Stimulated activated CD4-positive, alpha-beta T cell treated with anti-CD3 and anti-CD28 coated beads, Interleukin-2, amount 100 ng/mL, for 48 hours (primary cell): ENCODE measurements around the gene ACOT7.

Experiments
- DNase-seq, 2 donors: peaks; one replicate each; pipeline ENCODE4 v3.0.0-alpha.2; 2020

Gene ACOT7

GRCh38 chr1:6245869-6246496, 147.6 kb downstream of the ACOT7 start:
- peak; percentile 38 to 48 for DNase-seq

GRCh38 chr1:6245086-6245868, 148.3 kb downstream of the ACOT7 start:
- DNase-seq, result peak; percentile 81 to 82

GRCh38 chr1:6244401-6245049, 149.0 kb downstream of the ACOT7 start:
- DNase-seq, result no peak

GRCh38 chr1:6243993-6244392, 149.6 kb downstream of the ACOT7 start, which contains the start of gene HES3:
Gene HES3, plus strand, starts transcription at chr1:6244179. Its CDS starts 187 bp downstream, at chr1:6244366.
- DNase-seq, result no peak

GRCh38 chr1:6243053-6243834, 150.3 kb downstream of the ACOT7 start:
- DNase-seq, result no peak

GRCh38 chr1:6241887-6242740, 151.5 kb downstream of the ACOT7 start:
- no peak for DNase-seq

GRCh38 chr1:6241107-6241886, 152.3 kb downstream of the ACOT7 start:
- DNase-seq, result no peak

- DNase-seq, result no peak
Measured at GRCh38 chr1:6239950-6240768, 153.4 kb downstream of the ACOT7 start.

- no peak for DNase-seq
Measured at GRCh38 chr1:6239213-6239752, 154.3 kb downstream of the ACOT7 start.

GRCh38 chr1:6237093-6237492, 156.5 kb downstream of the ACOT7 start:
- no peak for DNase-seq

- no peak for DNase-seq
Measured at GRCh38 chr1:6235296-6235677, 158.3 kb downstream of the ACOT7 start.

GRCh38 chr1:6234502-6235295, 158.9 kb downstream of the ACOT7 start:
- no peak for DNase-seq

GRCh38 chr1:6233376-6233775, 160.2 kb downstream of the ACOT7 start:
- no peak for DNase-seq

- no peak for DNase-seq
Measured at GRCh38 chr1:6225651-6226050, 167.9 kb downstream of the ACOT7 start.

- no peak for DNase-seq
Measured at GRCh38 chr1:6224718-6225117, 168.8 kb downstream of the ACOT7 start.

GRCh38 chr1:6223617-6224016, 169.9 kb downstream of the ACOT7 start:
- DNase-seq, result no peak

- no peak for DNase-seq
Measured at GRCh38 chr1:6222636-6223035, 170.9 kb downstream of the ACOT7 start.

GRCh38 chr1:6221210-6221784, 172.3 kb downstream of the ACOT7 start:
- DNase-seq, result no peak

GRCh38 chr1:6220236-6220635, 173.3 kb downstream of the ACOT7 start:
- no peak for DNase-seq
